Cardiac fibroblast (primary cell): ENCODE data around the gene ERC2.
A peak's percentile ranks its signal among the peaks of the same experiment; 100 is the strongest.

Experiments
- DNase-seq, 2 donors: peaks; one replicate each; pipeline versions ENCODE4 v3.0.0 to v3.0.0-alpha.2; 2010; ENCODE audit warnings: low read depth in 2 of 2
- H3K4me3 ChIP-seq, 2 donors: replicated peaks in 1 of 2; 1 replicate in 1 of 2; 2 replicates in 1 of 2; pipeline ENCODE4 v1.5.1; 2011; ENCODE audit warnings: low read depth in 2 of 2, low read length in 2 of 2, mild to moderate bottlenecking in 2 of 2, moderate library complexity in 1 of 2
- TF ChIP-seq, protein P1 (sequence below): IDR thresholded peaks from one replicate; pipeline ENCODE4 v1.5.1; 2011; ENCODE audit warnings: low read depth, mild to moderate bottlenecking, low read length, inconsistent platforms

The ERC2 gene

DNA sequence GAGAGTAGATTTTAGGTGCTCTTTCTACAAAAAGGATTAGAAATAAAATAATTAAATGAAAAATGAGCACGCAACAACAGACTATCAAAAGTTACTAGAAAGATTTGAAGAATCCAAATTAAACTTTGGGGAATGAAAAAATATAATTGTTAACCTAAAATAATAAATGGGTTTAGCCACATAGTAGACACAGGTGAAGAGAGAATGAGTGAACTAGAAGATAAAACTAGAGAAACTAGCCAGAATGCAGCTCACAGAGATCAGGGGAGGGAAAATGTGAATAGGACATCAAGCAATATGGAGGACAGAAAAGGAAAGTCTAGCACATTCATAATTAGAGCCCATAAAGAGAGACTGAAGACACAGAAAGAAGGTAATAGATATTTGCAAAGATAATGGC is 670.5 kb downstream of the ERC2 start:
- TF ChIP-seq, protein P1, sequence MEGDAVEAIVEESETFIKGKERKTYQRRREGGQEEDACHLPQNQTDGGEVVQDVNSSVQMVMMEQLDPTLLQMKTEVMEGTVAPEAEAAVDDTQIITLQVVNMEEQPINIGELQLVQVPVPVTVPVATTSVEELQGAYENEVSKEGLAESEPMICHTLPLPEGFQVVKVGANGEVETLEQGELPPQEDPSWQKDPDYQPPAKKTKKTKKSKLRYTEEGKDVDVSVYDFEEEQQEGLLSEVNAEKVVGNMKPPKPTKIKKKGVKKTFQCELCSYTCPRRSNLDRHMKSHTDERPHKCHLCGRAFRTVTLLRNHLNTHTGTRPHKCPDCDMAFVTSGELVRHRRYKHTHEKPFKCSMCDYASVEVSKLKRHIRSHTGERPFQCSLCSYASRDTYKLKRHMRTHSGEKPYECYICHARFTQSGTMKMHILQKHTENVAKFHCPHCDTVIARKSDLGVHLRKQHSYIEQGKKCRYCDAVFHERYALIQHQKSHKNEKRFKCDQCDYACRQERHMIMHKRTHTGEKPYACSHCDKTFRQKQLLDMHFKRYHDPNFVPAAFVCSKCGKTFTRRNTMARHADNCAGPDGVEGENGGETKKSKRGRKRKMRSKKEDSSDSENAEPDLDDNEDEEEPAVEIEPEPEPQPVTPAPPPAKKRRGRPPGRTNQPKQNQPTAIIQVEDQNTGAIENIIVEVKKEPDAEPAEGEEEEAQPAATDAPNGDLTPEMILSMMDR = no peak
- H3K4me3 ChIP-seq = no peak overlapping the region
- no peak for DNase-seq

DNA sequence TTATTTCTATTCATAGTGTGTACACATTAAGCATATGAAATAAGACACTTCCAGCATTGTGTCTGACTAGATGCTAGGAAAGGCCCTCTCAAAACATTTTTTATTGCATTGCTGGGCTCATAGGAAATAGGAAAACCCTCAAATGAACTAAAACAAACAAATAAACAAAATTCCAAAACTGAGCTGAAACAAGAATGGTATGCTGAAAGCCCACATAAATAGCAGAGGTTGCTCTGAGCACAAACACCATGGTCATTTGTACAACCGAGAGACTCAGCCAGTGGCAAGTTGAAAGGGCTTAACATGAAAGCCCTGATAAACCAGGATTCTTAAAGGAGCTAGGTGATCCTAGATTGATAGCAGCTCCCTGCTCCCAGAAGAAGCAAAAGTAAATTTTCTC is 671.2 kb downstream of the ERC2 start:
- TF ChIP-seq, protein P1 = no peak
- H3K4me3 ChIP-seq = no peak overlapping the region
- no peak for DNase-seq

DNA sequence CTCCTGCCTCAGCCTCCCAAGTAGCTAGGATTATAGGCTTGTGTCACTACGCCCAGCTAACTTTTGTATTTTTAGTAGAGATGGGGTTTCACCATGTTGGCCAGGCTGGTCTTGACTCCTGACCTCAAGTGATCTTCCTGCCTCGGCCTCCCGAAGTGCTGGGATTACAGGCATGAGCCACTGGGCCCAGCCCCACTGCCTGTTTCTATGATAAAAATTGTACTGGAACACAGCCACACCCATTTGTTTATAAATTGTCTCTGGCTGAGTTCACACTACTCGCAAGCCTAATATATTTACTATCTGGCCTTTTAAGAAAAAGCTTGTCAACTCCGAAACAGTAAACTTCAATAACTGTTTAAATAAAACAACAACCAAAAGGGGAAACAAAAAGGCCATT is 671.7 kb downstream of the ERC2 start:
- H3K4me3 ChIP-seq = no peak overlapping the region
- DNase-seq = no peak

DNA sequence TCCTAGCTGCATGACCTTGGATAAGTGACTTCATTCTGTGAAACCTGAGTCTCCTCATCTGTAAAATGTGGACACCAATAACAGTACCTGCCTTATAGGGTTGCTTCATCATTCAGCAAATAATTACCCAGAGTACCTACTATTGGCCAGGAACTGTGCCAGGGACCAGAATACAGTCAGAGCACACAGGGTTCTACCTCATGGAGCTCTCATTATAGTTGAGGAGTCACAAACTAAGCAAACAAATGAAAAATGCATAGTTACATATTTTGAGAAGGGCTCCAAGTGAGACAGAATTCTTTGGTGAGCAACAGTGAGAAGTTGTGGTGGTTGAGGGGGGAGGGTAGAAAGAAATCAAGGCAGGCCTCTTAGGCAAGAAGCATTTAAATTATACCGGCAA is 672.5 kb downstream of the ERC2 start:
- no peak overlapping the region for H3K4me3 ChIP-seq
- TF ChIP-seq, protein P1 = no peak
- DNase-seq = peak in 1 of 2 donors; percentile 3

More for the DNA sequence above, 671.7 kb downstream of the ERC2 start:
- TF ChIP-seq, protein P1 = no peak

DNA sequence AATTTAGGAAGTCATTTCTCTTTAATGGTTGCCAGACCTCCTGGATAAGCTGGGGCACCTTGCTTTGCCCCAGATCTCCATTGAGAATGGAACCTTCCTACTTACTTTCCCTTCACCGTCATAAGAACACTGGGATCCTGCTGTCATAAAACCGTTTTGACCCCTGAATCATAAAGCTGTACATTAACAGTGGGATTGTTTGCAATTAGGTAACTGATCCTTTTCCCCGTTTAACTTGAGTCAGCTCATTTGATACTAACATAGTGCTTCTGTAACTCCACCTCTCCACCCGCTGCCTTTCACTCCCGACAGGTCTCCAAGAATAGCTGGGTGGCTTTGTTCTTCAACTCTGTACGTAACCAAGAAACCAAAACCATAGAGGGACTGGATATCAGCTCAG is 673.0 kb downstream of the ERC2 start:
- no peak overlapping the region for H3K4me3 ChIP-seq
- TF ChIP-seq, protein P1 = no peak
- no peak for DNase-seq

DNA sequence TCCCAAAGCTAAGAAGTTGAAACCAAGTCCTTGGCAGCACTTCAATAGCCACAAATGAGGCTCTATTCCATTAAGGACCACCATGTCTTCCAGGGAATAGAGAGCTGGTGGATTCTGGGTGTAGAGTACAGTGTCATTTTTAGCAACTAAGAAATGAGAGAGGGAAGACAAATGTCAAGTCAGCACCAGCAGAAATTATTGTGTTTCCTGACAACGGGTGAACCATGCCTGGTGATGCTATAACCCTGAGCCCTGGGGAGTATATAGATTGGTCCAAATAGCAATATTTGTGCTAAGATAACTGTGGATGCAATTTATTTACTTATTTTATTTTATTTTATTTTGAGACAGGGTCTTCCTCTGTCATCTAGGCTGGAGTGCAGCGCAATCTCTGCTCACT is 675.5 kb downstream of the ERC2 start:
- TF ChIP-seq, protein P1 = no peak
- no peak overlapping the region for H3K4me3 ChIP-seq
- no peak for DNase-seq

DNA sequence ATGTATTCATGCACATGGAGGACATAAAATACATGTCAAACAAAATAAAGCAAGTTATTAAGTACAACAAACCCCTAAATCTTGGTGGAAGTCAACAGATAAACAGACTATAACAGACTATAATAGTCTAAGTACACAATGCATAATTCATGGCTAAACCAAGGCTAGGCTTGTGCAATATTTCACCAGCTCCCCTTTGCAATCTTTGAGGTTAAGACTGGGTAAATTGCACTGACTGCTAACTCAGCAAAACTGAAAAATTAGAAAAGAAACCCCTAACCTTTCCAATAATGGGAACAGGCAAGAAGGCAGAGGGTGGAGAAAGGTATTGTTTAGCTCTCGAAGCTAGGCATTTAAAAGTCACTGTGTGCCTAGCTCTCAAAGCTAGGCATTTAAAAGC is 676.3 kb downstream of the ERC2 start:
- TF ChIP-seq, protein P1 = no peak
- no peak for DNase-seq
- no peak overlapping the region for H3K4me3 ChIP-seq
